ENCODE measurements around the gene OPCML.

GRCh38 chr11:132872211-132872610 is 660.1 kb downstream of the OPCML start:
- TF ChIP-seq CTCF (conservative IDR thresholded peaks at IDR 0.05 in 1 of 2, IDR thresholded peaks at IDR 0.05 in 1 of 2; ENCODE audit: low read depth in 1 of 2, low read length in 2 of 2) (no peak), EZH2 (IDR thresholded peaks at IDR 0.05; ENCODE audit: low read length, missing control alignments) (no peak)
